Dendritic cell treated with granulocyte-macrophage colony-stimulating factor and Interleukin-4, amounts not matched to agents 40 ng/mL and 50 ng/mL, for 4 days (primary cell): ENCODE data around the gene LAPTM4A.
"Not testable (repeated sequence)": the region's sequence is repeated elsewhere in the genome, so short reads cannot be mapped to it uniquely, and the experiment has no call there.

Source experiments
- H3K27ac Mint-ChIP-seq: one replicate; pipeline ENCODE4 v1.8.0; 2022; ENCODE audit warnings: mild to moderate bottlenecking, mixed read lengths
- H3K27me3 Mint-ChIP-seq: one replicate; pipeline ENCODE4 v1.8.0; 2022; ENCODE audit warnings: mild to moderate bottlenecking, mixed read lengths
- H3K36me3 Mint-ChIP-seq: one replicate; pipeline ENCODE4 v1.8.0; 2022; ENCODE audit warnings: low read depth, mixed read lengths
- H3K4me1 Mint-ChIP-seq: one replicate; pipeline ENCODE4 v1.8.0; 2022; ENCODE audit warnings: low read depth, mixed read lengths
- H3K4me3 Mint-ChIP-seq: one replicate; pipeline ENCODE4 v1.8.0; 2022; ENCODE audit warnings: mild to moderate bottlenecking, moderate library complexity, mixed read lengths
- H3K9me3 Mint-ChIP-seq: one replicate; pipeline ENCODE4 v1.8.0; 2022; ENCODE audit warnings: mixed read lengths
- intact Hi-C: fragments of 100-400 bp; cut with micrococcal nuclease; formaldehyde crosslinking; loops from one replicate; pipeline ENCODE4 v1.15.0; 2022

The LAPTM4A gene

DNA sequence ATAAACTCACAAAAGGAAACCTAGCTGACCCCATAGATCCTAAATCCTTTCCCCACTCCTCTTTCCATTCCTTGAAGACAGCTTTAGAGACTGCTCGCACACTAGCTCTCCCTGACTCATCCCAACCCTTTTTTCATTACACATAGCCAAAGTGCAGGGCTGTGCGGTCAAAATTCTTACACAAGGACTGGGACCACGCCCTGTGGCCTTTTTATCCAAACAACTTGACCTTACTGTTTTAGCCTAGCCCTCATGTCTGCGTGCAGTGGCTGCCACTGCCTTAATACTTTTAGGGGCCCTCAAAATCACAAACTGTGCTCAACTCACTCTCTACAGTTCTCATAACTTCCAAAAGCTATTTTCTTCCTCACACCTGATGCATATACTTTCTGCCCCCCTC is 34.5 kb upstream of the LAPTM4A start:
- H3K4me3 Mint-ChIP-seq, H3K36me3 Mint-ChIP-seq, intact Hi-C loops, H3K4me1 Mint-ChIP-seq, H3K9me3 Mint-ChIP-seq, H3K27me3 Mint-ChIP-seq, H3K27ac Mint-ChIP-seq: not testable (repeated sequence)

DNA sequence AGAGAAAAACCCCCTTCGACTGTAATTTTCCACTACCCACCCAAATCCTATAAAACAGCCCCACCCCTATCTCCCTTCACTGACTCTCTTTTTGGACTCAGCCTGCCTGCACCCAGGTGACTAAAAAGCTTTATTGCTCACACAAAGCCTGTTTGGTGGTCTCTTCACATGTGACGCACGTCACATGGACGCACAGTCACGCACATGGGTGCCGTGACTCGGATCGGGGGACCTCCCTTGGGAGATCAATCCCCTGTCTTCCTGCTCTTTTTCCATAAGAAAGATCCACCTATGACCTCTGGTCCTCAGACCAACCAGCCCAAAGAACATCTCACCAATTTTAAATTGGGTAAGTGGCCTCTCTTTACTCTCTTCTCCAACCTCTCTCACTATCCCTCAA is 31.4 kb upstream of the LAPTM4A start:
- intact Hi-C loops, H3K4me3 Mint-ChIP-seq, H3K9me3 Mint-ChIP-seq: not testable (repeated sequence)

DNA sequence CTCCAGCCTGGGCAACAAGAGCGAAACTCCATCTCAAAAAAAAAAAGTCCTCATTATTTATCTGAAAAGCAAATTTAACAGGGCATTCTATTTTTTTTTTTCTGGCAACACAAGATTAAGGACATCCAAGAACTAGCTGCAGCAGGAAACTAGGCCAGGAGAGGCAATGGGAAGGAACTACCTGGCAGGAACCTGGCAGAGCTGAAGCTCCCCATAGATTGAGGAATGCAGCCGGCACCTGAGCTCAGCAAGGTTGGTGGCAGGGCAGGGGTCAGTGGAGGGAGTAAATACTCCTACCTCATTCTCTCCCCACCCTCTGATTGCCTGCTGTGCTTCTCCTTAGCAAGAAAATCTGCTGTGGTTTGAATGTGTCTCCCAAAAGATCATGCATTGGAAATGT is 30.4 kb upstream of the LAPTM4A start:
- Mint-ChIP-seq H3K27ac (no peak overlapping the region), H3K4me3 (no peak overlapping the region), H3K27me3 (no peaks in the 10 kb centered on the region), H3K9me3 (no peaks in the 10 kb centered on the region), H3K4me1 (no peaks in the 10 kb centered on the region), H3K36me3 (no peaks in the 10 kb centered on the region)
- intact Hi-C loops: no loop called here

More for the DNA sequence above, 31.4 kb upstream of the LAPTM4A start:
- H3K27ac Mint-ChIP-seq, H3K4me1 Mint-ChIP-seq, H3K27me3 Mint-ChIP-seq, H3K36me3 Mint-ChIP-seq: not testable (repeated sequence)

DNA sequence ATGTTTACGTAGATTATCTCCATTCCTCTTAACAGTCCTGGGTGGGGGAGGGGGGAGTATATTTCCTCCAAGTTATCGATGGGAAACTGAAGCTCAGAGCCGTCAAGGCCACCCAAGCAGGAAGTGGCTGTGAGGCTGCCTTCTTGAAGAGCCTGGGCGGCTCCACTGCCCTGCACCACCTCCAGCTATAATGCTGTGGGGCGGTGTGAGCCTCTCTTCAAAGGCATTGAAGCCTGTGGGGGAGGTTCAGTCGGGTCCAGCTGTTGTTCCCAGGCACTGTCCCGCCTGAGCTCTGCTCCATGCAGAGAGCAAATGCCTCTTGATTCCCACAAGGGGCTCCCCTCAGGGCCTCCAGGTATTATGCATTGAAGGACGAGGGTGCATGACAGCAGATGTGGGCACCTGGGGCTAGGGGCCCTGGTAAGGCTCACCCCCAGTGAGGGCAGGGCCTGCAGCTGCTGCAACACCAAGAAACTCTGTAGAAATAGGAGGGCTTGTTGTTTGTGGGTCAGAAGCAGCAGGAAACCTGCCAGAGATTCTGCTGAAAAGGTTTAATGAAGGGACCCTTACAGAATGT is 29.5 kb upstream of the LAPTM4A start:
- Mint-ChIP-seq H3K4me3 (no peak overlapping the region), H3K4me1 (no peaks in the 10 kb centered on the region), H3K27ac (no peak overlapping the region), H3K9me3 (no peaks in the 10 kb centered on the region), H3K36me3 (no peaks in the 10 kb centered on the region), H3K27me3 (no peaks in the 10 kb centered on the region)
- intact Hi-C loops: no loop called here

DNA sequence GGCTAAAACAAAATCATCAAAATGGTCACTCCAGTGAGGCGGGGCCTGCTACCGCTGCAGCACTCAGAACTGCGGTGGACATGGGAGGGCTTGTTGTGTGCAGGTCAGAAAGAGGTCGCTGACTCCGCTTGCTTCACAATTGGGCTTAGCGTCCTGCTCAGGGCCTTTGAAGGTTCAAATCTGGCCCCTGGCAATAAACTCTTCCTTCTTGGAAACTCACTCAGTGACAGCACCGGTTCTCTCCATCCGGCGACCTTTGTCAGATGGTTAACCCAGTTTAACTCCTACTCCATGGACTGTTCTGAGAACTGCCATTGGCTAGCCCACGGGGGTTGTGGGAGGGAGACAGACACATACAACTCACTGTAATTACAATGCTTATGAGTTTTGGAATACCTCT is 29.0 kb upstream of the LAPTM4A start:
- Mint-ChIP-seq H3K4me1 (no peaks in the 10 kb centered on the region), H3K4me3 (no peak overlapping the region), H3K36me3 (no peaks in the 10 kb centered on the region), H3K27ac (no peak overlapping the region), H3K27me3 (no peaks in the 10 kb centered on the region), H3K9me3 (no peaks in the 10 kb centered on the region)
- intact Hi-C loops: no loop called here

DNA sequence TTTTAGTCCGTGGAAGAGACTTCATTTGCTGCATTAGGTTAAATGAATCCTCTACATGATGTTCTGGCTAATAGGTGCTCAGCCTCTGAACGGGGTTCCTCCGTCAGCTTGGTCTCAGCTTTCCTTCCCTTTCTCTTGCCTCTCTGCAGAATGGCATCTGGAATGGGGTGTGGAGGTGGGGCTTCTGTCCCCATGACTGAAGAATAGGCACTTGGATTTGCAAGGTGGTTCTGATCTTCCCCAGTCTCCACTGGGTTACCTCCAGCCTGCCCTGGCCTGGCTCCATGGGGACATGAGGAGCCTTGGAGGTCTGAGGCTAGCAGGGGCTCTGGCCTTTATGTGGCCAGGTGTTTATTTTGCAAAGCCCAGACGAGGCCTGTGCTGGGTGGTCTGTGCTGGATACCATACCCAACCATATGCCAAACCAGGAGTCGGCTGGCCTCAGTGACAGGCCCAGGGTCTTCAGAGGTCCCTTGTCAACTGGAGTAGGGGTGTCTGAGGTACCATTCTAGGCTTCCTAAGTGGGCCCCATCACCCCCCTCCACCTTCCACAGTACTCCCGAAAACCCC is 28.2 kb upstream of the LAPTM4A start:
- no peak overlapping the region for H3K4me3 Mint-ChIP-seq
- no peaks in the 10 kb centered on the region for H3K4me1 Mint-ChIP-seq
- peaks cover 3% of the 10 kb centered on the region for H3K27me3 Mint-ChIP-seq
- intact Hi-C loops: no loop called here
- no peak overlapping the region for H3K27ac Mint-ChIP-seq
- no peaks in the 10 kb centered on the region for H3K36me3 Mint-ChIP-seq
- H3K9me3 Mint-ChIP-seq: no peaks in the 10 kb centered on the region

DNA sequence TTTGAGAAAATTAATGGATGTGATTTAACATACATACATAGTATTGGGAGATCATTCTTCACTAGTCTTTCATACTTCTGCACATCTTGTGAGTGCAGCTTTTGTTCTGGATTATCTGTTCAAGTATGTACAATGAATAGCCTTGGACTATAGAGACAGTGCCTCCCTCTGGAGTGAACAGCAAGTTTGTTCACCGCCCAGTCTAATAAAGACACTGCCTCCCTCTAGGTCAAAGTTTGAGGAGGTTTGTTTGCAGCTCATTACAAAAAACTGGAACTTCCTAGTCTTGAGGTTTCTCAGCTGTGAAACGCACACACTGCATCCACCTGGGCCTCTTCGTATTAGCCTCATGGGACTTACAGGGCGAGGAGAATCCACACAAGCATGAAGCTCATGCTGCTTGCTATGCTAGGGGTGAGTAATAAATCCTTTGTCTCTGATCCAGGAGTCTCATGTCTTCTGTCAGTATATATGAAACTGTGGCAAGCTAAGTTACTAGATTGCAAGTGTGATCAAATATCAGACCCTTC is 26.0 kb upstream of the LAPTM4A start:
- Mint-ChIP-seq H3K9me3 (no peaks in the 10 kb centered on the region), H3K36me3 (no peaks in the 10 kb centered on the region), H3K4me1 (no peaks in the 10 kb centered on the region), H3K27ac (no peak overlapping the region), H3K27me3 (peaks cover 9% of the 10 kb centered on the region), H3K4me3 (no peak overlapping the region)
- intact Hi-C loops: no loop called here

DNA sequence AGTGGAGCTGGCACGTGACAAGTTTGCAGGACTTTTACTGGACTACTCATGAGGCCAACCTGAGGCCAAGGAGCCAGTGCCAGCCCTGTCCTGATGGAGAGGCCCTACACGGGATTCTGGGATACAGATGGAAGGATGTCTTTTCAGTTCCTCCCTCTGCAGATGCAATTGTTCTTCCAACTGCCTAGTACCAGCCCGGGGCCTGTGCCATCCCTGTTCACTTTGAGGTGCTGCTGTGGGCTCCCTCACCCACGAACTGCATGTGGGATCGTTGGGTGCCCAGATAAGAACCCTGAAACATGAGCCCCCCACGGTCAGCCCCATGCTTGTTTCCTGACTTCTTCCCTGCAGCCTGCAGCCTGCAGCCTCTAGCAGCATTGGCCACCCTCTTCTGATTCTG is 25.3 kb upstream of the LAPTM4A start:
- H3K36me3 Mint-ChIP-seq: no peaks in the 10 kb centered on the region
- H3K27me3 Mint-ChIP-seq: peaks cover 9% of the 10 kb centered on the region
- no peaks in the 10 kb centered on the region for H3K9me3 Mint-ChIP-seq
- intact Hi-C loops: no loop called here
- no peak overlapping the region for H3K27ac Mint-ChIP-seq
- peaks cover 5% of the 10 kb centered on the region for H3K4me1 Mint-ChIP-seq
- no peak overlapping the region for H3K4me3 Mint-ChIP-seq

DNA sequence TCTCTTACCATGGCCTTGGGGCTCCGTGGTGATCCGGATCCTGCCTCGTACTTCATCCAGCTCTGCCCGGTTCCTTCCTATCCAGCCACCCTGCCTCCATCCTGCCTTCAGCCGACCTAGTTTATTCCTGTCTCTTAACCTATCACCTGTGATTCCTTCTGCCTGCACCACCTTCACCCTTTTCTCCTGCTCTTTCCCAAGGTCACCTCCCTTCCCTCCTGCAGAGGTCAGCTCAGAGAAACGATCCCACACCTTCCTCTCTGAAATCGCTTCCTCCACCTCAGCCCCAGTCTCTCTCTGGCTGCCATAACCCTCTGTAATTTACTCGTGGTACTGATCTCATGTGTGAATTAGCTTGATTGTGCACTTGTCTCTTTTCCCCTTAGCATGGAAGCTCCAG is 23.5 kb upstream of the LAPTM4A start:
- no peak overlapping the region for H3K27ac Mint-ChIP-seq
- no peaks in the 10 kb centered on the region for H3K36me3 Mint-ChIP-seq
- H3K9me3 Mint-ChIP-seq: no peaks in the 10 kb centered on the region
- H3K4me1 Mint-ChIP-seq: peaks cover 5% of the 10 kb centered on the region
- peaks cover 9% of the 10 kb centered on the region for H3K27me3 Mint-ChIP-seq
- no peak overlapping the region for H3K4me3 Mint-ChIP-seq
- intact Hi-C loops: no loop called here

DNA sequence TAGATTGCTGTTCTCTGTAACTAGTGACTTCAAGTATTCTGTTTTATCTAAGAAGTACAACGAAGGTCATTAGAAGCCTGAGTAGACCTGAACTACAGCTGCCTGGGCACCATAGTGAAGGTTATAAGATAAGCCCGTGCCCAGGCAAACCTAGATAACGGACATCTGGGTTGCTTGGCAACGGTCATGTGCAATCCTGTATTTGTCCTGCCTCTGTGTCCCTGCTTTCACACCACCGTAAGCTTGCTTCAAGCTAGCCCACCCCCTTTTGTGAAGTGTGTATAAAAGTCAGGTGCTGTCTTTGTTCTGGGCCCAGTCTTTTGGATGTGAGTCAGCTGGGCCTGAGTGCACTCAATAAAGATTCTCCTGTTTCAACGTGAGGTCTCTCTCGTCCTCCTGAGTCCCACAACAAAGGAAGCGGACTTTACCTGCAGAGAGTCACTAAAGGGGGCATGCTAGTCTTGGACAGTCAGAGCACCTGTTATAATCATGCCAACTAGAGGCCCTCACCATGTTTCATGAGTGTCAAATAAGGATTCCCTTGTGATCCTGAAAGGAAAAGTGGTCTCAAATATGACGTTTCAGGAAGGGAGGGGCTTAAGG is 22.7 kb upstream of the LAPTM4A start:
- H3K27ac Mint-ChIP-seq, H3K27me3 Mint-ChIP-seq, H3K4me3 Mint-ChIP-seq, intact Hi-C loops, H3K36me3 Mint-ChIP-seq, H3K9me3 Mint-ChIP-seq, H3K4me1 Mint-ChIP-seq: not testable (repeated sequence)

DNA sequence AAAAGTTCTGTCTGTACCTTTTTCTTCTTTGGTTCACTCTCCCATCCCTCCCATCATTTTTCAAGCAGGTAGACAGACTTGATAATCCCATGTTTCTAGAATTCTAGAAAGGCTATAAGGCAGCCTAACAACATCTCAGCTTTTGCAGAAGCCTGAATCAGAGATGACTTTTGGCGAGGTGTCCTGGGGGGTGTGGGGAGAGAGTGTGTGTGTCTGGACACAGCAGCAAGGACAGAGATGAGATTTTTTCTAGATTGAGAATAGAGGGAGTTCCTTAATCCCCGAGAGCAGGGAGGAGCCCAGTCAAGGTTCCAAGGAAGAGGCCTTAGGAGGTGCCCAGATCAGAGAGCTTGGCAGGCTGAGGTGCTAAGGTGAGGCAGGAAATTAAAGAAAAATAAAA is 22.0 kb upstream of the LAPTM4A start:
- no peak overlapping the region for H3K4me3 Mint-ChIP-seq
- H3K9me3 Mint-ChIP-seq: peaks cover under 1% of the 10 kb centered on the region

DNA sequence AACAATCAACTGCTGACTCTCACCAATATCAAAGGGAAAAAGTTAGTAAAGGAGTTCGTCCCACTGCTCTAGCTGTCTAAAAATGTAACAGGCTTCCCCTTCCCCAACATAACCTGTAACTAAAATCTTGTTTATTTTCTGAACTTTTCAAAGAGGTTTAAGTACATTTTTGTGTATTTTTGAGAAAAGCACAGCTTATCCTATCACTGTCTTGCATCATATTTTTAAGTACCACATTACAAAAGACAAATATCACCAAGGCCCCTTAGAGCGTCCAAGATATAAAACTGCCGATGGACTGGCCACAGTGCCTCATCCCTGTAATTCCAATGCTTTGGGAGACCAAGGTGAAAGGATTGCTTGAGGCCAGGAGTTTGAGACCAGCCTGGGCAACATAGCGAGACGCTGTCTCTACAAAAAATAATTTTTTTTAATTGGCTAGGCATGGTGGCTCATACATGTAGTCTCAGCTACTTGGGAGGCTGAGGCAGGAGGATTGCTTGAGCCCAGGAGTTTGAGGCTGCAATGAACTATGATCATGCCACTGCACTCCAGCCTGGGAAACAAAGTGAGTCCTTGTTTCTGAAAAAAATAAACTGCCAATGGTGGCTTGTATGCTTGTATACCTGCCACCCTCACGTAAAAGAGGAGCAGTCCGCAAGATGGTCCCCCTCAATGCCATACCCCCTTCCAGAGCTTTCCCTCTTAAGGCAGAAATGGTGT is 21.2 kb upstream of the LAPTM4A start:
- Mint-ChIP-seq H3K4me3 (no peak overlapping the region), H3K9me3 (peaks cover 9% of the 10 kb centered on the region), H3K27me3 (peaks cover 9% of the 10 kb centered on the region), H3K36me3 (no peaks in the 10 kb centered on the region), H3K4me1 (peaks cover 5% of the 10 kb centered on the region), H3K27ac (no peak overlapping the region)
- intact Hi-C loops: no loop called here

More for the DNA sequence above, 22.0 kb upstream of the LAPTM4A start:
- intact Hi-C loops: no loop called here
- H3K36me3 Mint-ChIP-seq: no peaks in the 10 kb centered on the region
- peaks cover 9% of the 10 kb centered on the region for H3K27me3 Mint-ChIP-seq
- no peak overlapping the region for H3K27ac Mint-ChIP-seq
- peaks cover 5% of the 10 kb centered on the region for H3K4me1 Mint-ChIP-seq

DNA sequence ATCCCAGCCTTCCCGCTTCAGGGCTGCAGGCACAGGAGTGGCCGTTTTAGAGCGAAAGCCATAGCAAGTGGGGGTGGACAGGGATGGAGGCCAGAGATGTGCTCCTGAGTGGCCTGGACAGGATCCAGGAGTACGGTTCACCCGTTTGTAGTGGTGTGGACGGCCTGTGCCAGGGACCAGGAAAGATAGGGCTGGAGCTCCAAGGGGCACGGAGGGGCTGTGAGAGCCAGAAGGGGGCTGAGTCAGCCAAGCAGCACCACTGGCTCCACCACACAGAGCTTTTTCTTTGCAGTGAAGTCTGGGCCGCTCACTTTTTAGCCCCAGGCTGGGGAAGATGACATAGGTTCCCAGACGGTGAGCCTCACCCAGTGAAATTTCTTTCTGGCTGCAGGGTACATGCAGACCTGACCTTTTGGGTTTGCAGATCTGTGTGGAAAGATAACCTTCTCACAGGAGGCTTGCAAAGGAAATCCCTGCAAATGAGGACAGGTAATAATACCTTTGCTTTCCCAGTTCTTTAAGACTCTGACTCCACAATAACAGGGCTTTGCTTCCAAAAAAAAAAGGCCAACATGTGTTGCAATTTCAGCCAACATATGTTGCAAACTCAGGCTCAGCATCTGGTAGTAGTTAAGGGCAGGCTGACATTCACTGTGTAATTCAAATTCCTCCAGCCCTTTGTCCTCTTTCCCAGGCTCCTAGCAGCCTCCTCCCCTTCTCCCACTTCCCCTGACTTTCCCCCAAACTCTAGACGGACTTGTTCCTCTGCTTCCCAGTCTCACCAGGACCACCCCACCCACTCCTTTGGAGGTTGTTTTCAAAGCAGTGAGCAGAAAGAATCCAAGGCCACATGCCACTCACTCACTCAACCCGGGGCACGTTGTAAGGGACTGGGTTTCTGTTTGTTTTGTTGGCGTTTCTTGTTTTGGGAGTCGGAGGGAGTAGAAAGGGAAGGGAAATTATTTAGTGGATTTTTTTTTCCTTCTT is 20.3 kb upstream of the LAPTM4A start:
- Mint-ChIP-seq H3K27ac (no peak overlapping the region), H3K4me3 (no peak overlapping the region), H3K27me3 (peaks cover 9% of the 10 kb centered on the region), H3K36me3 (no peaks in the 10 kb centered on the region), H3K4me1 (peaks cover 5% of the 10 kb centered on the region), H3K9me3 (peaks cover 12% of the 10 kb centered on the region)
- intact Hi-C loops: no loop called here
